ENCODE results near the gene PROK2. TPM values are rescaled to one million over a fixed set of nuclear protein-coding genes. Genes with fewer than 3 reads are reported as not detected.

PROK2 gene
- total RNA-seq (2022; extraction: Qiagen RNA extraction) = 0.08 TPM in 1 of 5 replicates, not detected in the others

GRCh38 chr3:71784914-71785531 is at the start of gene PROK2:
TSS of gene PROK2 (minus strand) at chr3:71785148. CDS start at chr3:71785052, 96 bp downstream.

GRCh38 chr3:71753701-71754609 is 31.0 kb downstream of the PROK2 start, which contains the start of gene GPR27:
TSS of gene GPR27 (plus strand) at chr3:71753855. CDS start at chr3:71754050, 195 bp downstream.

GRCh38 chr3:71725271-71725991 is 59.5 kb downstream of the PROK2 start, which contains the start of gene EIF4E3:
TSS of gene EIF4E3 (minus strand) at chr3:71725402. CDS start at chr3:71725367, 35 bp downstream.

Other genes starting within 250 kb of the PROK2 start
- gene FOXP1, start 201.4 kb downstream of the PROK2 start, total RNA-seq (2022; extraction: Qiagen RNA extraction) = 6.0 to 10.2 TPM (median 9.4 TPM) in 5 replicates
- 2.7 to 3.7 TPM (median 3.4 TPM) in 5 replicates for gene EIF4E3, start 59.7 kb downstream of the PROK2 start, total RNA-seq (2022; extraction: Qiagen RNA extraction)
- 2.7 to 3.6 TPM (median 3.1 TPM) in 5 replicates for gene GPR27, start 31.3 kb downstream of the PROK2 start, total RNA-seq (2022; extraction: Qiagen RNA extraction)

Measured in A549 treated with CORT108297 at 1 μM for 4 hours (cell line).